Measurements from ENCODE around the gene SLC39A11. TPM values are rescaled to one million over a fixed set of nuclear protein-coding genes. Genes with fewer than 3 reads are reported as not detected.
A peak's percentile ranks its signal among the peaks of the same experiment; 100 is the strongest.

SLC39A11 gene
- total RNA-seq, 1 experiment from 2014 or later: 15.2 TPM

DNA sequence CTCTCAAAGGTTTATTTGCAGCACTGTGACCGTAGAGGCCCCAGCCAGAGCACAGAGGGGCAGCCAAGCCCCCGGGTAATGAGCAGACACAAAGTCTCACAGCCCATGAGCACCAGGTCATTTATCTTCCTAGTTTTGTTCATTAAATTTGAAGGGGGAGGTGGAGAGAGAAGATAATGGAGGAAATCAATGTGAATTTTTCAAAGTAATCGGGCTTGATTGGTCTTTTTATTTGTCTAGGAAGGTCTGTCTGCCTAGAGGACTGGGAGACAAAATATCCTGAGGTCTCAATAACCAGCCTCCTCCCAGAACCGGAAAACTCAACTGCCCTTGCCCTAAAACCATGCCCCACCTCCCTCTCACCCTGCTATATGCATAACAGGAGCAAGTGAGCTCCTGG is 189.0 kb downstream of the SLC39A11 start:
- Mint-ChIP-seq H3K36me3 (ENCODE audit: insufficient read depth in 1 of 3, low read depth in 3 of 3) (no peaks in the 10 kb centered on the region), H3K27me3 (ENCODE audit: low read depth) (no peaks in the 10 kb centered on the region), H3K4me3 (no peak overlapping the region), H3K9me3 (no peaks in the 10 kb centered on the region), H3K27ac (peak overlapping the region in 1 of 3 experiments; percentile 12; a peak in 1 of 7 replicates), H3K4me1 (peaks cover 17 to 20% of the 10 kb centered on the region in 2 experiments)
- Histone ChIP-seq H2BK5ac (ENCODE audit: insufficient read length, low read length) (no peak overlapping the region), H3K23ac (ENCODE audit: insufficient read length, low read depth, low read length) (no peak overlapping the region), H3K79me2 (ENCODE audit: insufficient read depth, low read length) (no peaks in the 10 kb centered on the region), H2AFZ (ENCODE audit: low read length) (no peak overlapping the region), H2BK15ac (ENCODE audit: low read depth, low read length) (no peak overlapping the region), H2BK120ac (ENCODE audit: low read depth, low read length, poor library complexity, severe bottlenecking) (no peak overlapping the region), H4K91ac (ENCODE audit: insufficient read length, low read depth, low read length) (no peak overlapping the region), H3K27me3 (ENCODE audit: insufficient read depth, low read length) (no peaks in the 10 kb centered on the region; the same call in 1 of the 2 replicates), H3K27ac (ENCODE audit: insufficient read length, low read depth, low read length) (no peak overlapping the region), H3K4me1 (ENCODE audit: insufficient read depth, low read length) (no peaks in the 10 kb centered on the region; the same call in 1 of the 2 replicates), H2BK20ac (ENCODE audit: low read depth, low read length, poor library complexity, severe bottlenecking) (no peak overlapping the region), H3K9ac (ENCODE audit: extremely low read depth, insufficient read length, low read length) (no peak overlapping the region), H3K9me3 (ENCODE audit: control insufficient read depth, low read depth, low read length) (no peaks in the 10 kb centered on the region), H3K56ac (ENCODE audit: insufficient read length, low read depth, low read length) (no peak overlapping the region), H3K18ac (ENCODE audit: insufficient read length, low read depth, low read length) (no peak overlapping the region), H3K23me2 (ENCODE audit: insufficient read length, low read depth, low read length, poor library complexity, severe bottlenecking) (no peaks in the 10 kb centered on the region), H3K4me2 (ENCODE audit: insufficient read depth, insufficient read length, low read length) (no peak overlapping the region), H2BK12ac (ENCODE audit: insufficient read length, low read depth, low read length) (no peak overlapping the region), H3T11ph (ENCODE audit: low read length) (no peak overlapping the region), H3K4ac (ENCODE audit: low read depth, low read length) (no peak overlapping the region), H3K79me1 (ENCODE audit: insufficient read depth, low read depth, low read length, poor library complexity, severe bottlenecking) (no peaks in the 10 kb centered on the region), H3K14ac (ENCODE audit: insufficient read depth, low read length) (no peak overlapping the region), H4K5ac (ENCODE audit: insufficient read length, low read depth, low read length) (no peak overlapping the region), H4K20me1 (ENCODE audit: control insufficient read depth, insufficient read depth, insufficient read length) (no peaks in the 10 kb centered on the region), H2AK5ac (ENCODE audit: insufficient read length, low read length) (no peak overlapping the region), H4K8ac (replicated peaks; ENCODE audit: insufficient read length, low read depth, low read length) (no peak overlapping the region)
- WGBS (ENCODE audit: extremely low coverage, insufficient read length, low lambda C conversion rate): no CpG with 5 or more reads among the region's 4 CpGs
- DNase-seq: no peak
- TF ChIP-seq, protein P1, sequence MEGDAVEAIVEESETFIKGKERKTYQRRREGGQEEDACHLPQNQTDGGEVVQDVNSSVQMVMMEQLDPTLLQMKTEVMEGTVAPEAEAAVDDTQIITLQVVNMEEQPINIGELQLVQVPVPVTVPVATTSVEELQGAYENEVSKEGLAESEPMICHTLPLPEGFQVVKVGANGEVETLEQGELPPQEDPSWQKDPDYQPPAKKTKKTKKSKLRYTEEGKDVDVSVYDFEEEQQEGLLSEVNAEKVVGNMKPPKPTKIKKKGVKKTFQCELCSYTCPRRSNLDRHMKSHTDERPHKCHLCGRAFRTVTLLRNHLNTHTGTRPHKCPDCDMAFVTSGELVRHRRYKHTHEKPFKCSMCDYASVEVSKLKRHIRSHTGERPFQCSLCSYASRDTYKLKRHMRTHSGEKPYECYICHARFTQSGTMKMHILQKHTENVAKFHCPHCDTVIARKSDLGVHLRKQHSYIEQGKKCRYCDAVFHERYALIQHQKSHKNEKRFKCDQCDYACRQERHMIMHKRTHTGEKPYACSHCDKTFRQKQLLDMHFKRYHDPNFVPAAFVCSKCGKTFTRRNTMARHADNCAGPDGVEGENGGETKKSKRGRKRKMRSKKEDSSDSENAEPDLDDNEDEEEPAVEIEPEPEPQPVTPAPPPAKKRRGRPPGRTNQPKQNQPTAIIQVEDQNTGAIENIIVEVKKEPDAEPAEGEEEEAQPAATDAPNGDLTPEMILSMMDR (conservative IDR thresholded peaks at IDR 0.05): no peak
